Fibroblast of mammary gland (primary cell): ENCODE data around the gene DHRSX.
"Not testable (repeated sequence)": the region's sequence is repeated elsewhere in the genome, so short reads cannot be mapped to it uniquely, and the experiment has no call there.

Experiments used
- DNase-seq: peaks from one replicate; pipeline ENCODE4 v3.0.0-alpha.2; 2010; ENCODE audit warnings: low read depth
- H3K4me3 ChIP-seq: 2 replicates; pipeline ENCODE4 v1.5.1; 2011; ENCODE audit warnings: low read depth, mild to moderate bottlenecking, low read length, moderate library complexity; ENCODE audit not compliant: control insufficient read depth
- TF ChIP-seq, protein P1 (sequence below): conservative IDR thresholded peaks from 2 replicates; pipeline ENCODE4 v1.5.1; 2011; ENCODE audit warnings: low read depth, low read length, inconsistent platforms; ENCODE audit not compliant: control insufficient read depth, insufficient read depth

DHRSX gene

GRCh38 chrX:2284133-2284532, 216.6 kb downstream of the DHRSX start:
- TF ChIP-seq, protein P1, sequence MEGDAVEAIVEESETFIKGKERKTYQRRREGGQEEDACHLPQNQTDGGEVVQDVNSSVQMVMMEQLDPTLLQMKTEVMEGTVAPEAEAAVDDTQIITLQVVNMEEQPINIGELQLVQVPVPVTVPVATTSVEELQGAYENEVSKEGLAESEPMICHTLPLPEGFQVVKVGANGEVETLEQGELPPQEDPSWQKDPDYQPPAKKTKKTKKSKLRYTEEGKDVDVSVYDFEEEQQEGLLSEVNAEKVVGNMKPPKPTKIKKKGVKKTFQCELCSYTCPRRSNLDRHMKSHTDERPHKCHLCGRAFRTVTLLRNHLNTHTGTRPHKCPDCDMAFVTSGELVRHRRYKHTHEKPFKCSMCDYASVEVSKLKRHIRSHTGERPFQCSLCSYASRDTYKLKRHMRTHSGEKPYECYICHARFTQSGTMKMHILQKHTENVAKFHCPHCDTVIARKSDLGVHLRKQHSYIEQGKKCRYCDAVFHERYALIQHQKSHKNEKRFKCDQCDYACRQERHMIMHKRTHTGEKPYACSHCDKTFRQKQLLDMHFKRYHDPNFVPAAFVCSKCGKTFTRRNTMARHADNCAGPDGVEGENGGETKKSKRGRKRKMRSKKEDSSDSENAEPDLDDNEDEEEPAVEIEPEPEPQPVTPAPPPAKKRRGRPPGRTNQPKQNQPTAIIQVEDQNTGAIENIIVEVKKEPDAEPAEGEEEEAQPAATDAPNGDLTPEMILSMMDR = no peak
- DNase-seq = no peak
- no peak overlapping the region for H3K4me3 ChIP-seq

- no peak overlapping the region for H3K4me3 ChIP-seq
Measured at GRCh38 chrX:2283111-2283859, 217.5 kb downstream of the DHRSX start.

GRCh38 chrX:2282490-2283090, 218.2 kb downstream of the DHRSX start:
- TF ChIP-seq, protein P1 = no peak
- no peak for DNase-seq
- no peak overlapping the region for H3K4me3 ChIP-seq

More at GRCh38 chrX:2283111-2283859, 217.5 kb downstream of the DHRSX start:
- TF ChIP-seq, protein P1 = no peak
- peak; percentile 9 for DNase-seq

GRCh38 chrX:2272337-2272736, 228.4 kb downstream of the DHRSX start:
- H3K4me3 ChIP-seq = no peak overlapping the region
- TF ChIP-seq, protein P1 = no peak
- DNase-seq = no peak

- not testable (repeated sequence) for DNase-seq, H3K4me3 ChIP-seq
Measured at GRCh38 chrX:2271595-2271994, 229.2 kb downstream of the DHRSX start.

DNA sequence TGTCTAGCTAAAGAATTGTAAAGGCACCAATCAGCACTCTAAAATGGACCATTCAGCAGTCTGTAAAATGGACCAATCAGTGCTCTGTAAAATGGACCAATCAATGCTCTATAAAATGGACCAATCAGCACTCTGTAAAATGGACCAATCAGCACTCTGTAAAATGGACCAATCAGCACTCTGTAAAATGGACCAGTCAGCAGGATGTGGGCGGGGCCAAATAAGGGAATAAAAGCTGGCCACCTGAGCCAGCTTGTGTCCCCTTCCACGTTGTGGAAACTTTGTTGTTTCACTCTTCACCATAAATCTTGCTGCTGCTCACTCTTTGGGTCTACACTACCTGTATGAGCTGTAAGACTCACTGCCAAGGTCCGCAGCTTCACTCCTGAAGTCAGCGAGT, 230.0 kb downstream of the DHRSX start:
- not testable (repeated sequence) for H3K4me3 ChIP-seq, DNase-seq

DNA sequence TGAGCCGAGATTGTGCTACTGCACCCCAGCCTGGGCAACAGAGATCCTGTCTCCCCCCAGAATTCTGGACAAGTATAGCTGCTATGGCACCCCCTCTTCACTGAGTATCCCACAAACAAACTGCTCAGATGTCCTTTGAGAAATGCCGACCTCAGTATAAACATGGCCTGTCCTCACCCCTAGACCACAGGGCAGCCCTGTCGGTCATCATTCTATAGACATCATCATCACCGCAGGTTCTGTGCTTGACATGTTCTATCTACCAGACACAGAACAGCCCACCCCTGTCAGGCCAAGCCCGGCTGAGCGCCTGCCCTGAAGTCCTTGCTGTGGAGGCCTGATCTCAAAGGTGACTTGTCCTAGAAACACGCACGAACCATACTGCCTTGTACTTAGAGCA, 232.9 kb downstream of the DHRSX start:
- TF ChIP-seq, protein P1 = no peak
- no peak for DNase-seq
- no peak overlapping the region for H3K4me3 ChIP-seq
